Inferior parietal cortex (tissue), 1 donor: ENCODE measurements around the gene MTMR12.
A peak's percentile ranks its signal among the peaks of the same experiment; 100 is the strongest.
"Not testable (repeated sequence)": the region's sequence is repeated elsewhere in the genome, so short reads cannot be mapped to it uniquely, and the experiment has no call there.

ENCODE experiments used
- DNase-seq: peaks from one replicate; pipeline ENCODE4 v3.0.0-alpha.2; 2016; ENCODE audit errors: extremely low spot score

MTMR12 gene

GRCh38 chr5:32233220-32233695 lies 79.5 kb downstream of the MTMR12 start:
- no peak for DNase-seq

- peak; percentile 90 for DNase-seq
Measured at GRCh38 chr5:32232441-32233219, 80.1 kb downstream of the MTMR12 start.

GRCh38 chr5:32231929-32232328 lies 80.8 kb downstream of the MTMR12 start:
- DNase-seq = no peak

- DNase-seq = no peak
Measured at GRCh38 chr5:32231241-32231640, 81.5 kb downstream of the MTMR12 start.

GRCh38 chr5:32230356-32231099 lies 82.2 kb downstream of the MTMR12 start:
- DNase-seq = no peak

- DNase-seq = no peak
Measured at GRCh38 chr5:32229586-32229985, 83.2 kb downstream of the MTMR12 start.

GRCh38 chr5:32228816-32229215 lies 83.9 kb downstream of the MTMR12 start:
- DNase-seq = no peak

GRCh38 chr5:32225445-32225844 lies 87.3 kb downstream of the MTMR12 start:
- no peak for DNase-seq

- DNase-seq = no peak
Measured at GRCh38 chr5:32223972-32224609, 88.6 kb downstream of the MTMR12 start.

- DNase-seq = no peak
Measured at GRCh38 chr5:32222723-32223470, 89.8 kb downstream of the MTMR12 start.

- DNase-seq = peak; percentile 71
Measured at GRCh38 chr5:32217886-32218396, 94.8 kb downstream of the MTMR12 start.

GRCh38 chr5:32214344-32214743 lies 98.4 kb downstream of the MTMR12 start:
- DNase-seq = not testable (repeated sequence)

GRCh38 chr5:32210151-32210550 lies 102.6 kb downstream of the MTMR12 start:
- DNase-seq = no peak

- not testable (repeated sequence) for DNase-seq
Measured at GRCh38 chr5:32208837-32209236, 103.9 kb downstream of the MTMR12 start.

- DNase-seq = no peak
Measured at GRCh38 chr5:32207355-32207634, 105.4 kb downstream of the MTMR12 start.

- DNase-seq = no peak
Measured at GRCh38 chr5:32206509-32207354, 106.0 kb downstream of the MTMR12 start.

GRCh38 chr5:32206053-32206452 lies 106.7 kb downstream of the MTMR12 start:
- DNase-seq = no peak

- DNase-seq = no peak
Measured at GRCh38 chr5:32202394-32202793, 110.3 kb downstream of the MTMR12 start.

GRCh38 chr5:32201122-32201753 lies 111.5 kb downstream of the MTMR12 start:
- no peak for DNase-seq

- no peak for DNase-seq
Measured at GRCh38 chr5:32197032-32197431, 115.7 kb downstream of the MTMR12 start.
